ENCODE results near the gene GABARAP.

The GABARAP gene

DNA sequence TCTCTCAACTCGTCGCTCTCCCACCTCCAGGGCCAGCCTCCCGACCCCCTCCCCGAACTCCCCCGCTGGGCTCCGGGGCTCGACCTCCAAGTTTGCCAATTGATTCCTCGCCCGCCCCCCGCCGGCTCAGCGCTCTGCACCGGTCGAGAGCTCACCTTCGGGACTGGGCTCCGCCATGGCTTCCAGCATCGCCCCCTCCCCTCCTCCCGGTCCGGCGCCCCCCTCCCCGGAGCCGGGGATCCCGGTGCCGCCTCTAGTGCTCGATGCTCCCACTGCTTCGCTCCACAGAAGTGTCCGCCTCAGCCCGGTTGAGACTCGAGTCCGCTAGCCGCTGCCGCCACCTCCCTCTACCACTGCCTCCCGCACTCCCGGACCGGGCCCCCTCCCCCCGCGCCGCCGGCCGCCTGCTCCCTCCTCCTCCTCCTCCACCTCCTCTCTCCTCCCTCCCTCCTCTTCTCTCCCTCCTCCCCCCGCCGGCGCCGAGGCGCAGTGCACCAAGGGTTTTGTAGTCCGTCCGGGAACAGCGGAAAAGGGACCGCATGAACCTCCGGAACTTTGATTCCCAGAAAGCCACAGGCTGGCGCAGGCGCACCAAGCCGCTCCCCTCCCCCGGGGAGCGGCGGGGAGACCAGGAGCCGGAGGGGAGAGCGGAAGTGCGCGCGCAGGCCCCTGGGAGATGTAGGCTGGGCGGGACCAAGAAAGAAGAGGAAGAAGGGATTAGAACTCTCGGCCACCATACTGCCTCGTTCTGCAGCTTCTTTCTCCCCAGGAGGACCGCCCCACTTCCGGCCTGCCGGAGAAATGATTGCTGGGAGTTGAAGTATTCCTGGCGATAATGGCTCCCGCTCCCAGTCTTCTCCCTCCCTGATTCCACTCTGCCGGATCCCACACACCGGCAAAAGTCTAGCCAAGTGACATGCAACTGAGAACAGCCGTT is 2.9 kb downstream of the GABARAP start, which contains the start of gene PHF23:
Gene PHF23 (minus strand): TSS at position 367 of the 937 bp plus-strand sequence. CDS start 178 bp downstream, at position 189.
- peak; percentile 100 for DNase-seq

DNA sequence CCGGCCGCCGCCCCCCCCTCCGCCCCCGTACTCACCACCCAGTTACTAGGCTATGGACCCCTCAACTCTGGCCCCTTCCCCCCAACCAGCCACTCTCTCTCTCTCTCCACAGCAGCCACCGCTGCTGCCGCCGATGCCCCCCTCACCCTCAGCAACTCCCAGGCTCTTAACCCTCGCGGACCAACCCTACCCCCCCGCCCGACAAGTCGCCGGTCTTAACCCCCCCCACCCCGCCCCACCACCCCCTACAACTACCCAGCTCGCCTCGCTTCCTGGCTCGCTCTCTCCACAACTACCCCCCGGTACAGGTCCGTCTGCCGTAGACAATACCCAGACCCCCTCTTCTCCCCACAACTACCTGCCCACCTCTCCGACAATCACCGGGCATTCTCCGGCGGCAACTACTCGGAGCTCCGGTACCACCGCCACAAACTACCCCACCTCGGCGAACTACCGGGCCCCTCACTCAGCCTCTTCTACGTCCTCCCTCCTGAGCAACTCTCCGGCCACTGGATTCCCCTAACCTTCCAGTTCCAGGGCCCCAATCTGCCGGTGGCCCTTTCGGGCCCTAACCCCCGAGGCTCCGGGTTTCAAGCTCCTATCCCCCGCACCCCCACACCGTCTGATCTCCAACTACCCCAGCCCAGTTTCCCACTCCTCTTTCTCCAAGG is 3.7 kb downstream of the GABARAP start:
- DNase-seq: peak; percentile 36

DNA sequence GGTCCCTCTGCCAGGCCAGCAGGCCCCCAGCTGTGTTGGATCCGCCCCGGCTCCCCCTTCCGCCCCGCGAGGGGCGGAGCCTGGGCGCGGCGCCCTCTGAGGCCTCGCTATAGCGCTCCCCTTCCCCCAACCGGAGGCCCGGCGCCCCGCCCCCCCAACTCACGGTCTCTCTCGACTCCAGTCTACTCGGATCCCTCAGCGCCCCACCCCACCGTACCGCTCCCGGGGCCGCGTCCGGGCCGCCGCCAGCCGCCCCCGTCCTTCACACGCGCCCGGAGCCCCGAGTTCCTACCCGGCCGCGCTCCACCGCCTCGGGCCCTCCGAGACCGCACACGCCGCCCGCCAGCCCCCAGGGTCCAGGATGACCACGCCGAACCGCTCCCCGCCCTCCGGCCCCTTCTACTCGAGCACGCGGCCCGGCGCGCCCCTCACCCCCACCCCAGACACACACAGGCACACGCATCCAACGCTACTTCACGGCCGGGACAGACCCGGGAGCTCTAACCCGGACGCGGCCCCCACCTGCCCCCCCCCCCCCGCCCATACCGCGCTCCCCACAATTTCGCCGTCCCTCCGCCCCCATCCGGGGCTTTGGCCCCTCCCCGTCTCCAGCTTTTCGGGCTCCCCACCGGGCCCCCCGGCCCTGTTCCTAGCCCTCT is 4.4 kb downstream of the GABARAP start:
- DNase-seq: peak; percentile 76

DNA sequence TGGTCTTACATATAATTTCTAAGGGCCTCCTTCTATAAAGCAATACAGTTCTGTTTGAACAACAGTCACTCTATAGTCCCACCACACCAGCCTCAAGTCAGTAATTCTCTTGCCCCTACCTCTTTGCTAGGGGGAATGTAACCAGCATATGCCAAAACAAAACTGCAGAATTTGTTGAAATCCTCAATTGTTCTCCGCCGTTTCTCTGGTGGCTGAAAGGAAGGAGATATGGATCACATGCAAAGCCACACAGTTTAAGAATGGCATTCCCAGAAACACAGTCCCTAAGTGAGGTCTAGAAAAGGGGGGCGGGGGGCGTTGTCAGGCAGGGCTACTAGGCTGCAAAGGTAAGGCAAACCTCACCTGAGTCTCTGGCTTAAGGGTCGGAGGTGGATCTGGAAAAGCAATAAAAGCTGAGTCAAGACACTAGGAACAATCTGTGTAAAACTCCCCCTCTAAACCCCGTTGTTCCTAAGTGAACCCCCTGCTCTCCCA is 4.9 kb downstream of the GABARAP start:
- DNase-seq: no peak

DNA sequence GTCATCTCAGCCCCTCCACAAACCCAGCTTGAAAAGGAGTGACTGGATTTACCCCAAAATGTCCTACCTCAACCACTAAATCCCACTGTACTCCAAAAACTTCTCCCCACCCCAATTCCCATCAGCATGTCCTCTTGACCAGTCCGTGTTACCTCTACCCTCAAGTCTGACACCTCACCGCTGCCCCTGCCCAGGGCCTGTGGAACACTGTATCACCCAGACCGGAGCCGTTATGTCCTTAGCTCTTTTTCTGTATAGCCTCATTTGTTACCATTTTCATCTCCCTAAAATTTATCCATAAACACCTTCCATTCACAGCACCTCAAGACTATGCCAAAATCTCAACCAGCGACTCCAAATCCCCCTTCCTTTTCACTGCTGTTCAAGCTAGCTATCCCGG is 5.4 kb downstream of the GABARAP start:
- DNase-seq: no peak

DNA sequence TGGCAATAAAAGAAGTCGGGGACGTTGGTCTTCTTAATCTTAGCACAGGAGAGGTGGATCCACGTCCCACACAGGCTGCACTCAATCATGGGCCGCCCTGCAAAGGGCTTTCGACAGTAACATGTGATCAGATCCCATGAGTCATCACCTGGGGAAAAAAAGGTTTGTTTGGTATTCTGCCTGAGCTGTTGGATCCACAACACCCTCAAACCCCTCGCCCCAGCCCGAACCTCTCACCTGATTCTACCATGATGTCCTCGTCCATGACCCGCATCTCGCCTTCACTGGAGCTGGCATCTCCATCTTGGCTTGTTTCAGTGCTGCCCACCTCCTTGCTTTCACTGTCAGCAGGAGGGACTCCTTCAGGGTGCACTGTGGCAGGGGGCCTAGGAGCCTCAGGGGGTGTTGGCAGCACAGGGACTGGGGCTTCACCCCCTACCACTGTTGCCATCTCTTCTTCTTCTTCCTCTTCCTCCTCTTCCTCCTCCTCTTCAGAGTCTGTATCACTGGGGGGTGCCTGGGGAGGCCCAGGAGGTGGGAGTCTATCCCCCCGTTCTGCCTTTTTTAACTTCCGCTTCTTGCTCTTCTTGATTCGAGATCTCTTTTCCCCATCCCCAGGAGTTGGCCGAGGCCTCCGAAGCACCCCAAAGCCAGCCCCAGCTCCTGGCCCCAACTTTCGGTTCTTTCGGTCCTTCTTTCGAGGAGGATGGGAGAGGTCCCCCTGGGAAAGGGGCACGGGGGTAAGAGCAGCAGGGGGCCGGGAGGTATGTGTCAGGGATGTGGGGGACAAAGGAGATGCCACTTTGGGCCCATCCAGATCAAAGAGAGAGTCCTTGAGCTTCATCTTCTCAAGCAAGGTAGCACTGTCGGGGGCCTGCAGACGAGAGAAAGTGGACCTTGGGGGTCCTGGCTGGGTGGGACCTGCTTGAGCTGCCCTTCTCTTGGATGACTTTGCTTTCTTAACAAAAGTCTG is 6.3 kb downstream of the GABARAP start:
- no peak for DNase-seq

DNA sequence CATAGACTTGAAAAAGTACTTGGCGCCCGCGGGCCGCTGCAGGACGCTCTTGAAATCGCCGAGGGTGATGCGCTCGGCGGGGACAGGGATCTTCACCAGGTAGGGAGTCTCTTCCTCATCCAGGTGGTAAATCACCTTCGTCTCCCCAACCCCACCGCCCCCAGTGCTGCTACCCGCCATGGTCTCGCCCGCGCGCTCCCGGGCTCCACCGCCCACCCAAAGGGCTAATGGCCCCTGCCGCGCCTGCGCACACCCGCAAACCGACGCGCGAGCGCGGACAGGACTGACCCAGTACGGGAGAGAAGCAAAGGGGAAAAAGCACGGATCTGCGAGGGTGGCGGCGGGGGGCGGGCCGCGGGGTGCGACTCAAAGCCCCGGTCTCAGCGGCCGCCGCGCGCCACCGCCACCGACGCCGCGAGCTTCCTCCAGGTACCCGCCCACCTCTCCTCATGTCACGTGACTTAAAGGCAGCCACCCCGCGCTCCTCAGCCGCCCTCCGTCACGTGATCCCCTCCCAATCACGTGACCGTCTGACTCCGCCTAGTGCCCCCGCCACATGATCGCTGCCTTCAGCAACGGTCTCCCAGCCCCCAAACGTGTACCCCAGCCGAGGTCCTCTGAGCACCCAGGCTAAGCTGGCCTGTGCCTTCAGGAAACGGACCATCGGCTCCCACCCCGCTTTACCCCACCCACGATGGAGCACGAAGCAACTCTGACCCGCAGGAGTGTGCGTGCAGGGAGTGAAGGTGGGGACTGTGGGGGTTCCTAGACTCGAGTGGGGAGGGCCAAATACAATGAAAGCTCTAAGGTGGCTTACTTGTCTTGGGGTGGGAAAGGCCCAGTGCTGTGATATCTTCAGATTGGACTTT is 7.9 kb downstream of the GABARAP start, which contains the start of gene DVL2:
Gene DVL2 (minus strand): TSS at position 435 of the 869 bp plus-strand sequence. CDS start 255 bp downstream, at position 180.
- peak; percentile 94 for DNase-seq

DNA sequence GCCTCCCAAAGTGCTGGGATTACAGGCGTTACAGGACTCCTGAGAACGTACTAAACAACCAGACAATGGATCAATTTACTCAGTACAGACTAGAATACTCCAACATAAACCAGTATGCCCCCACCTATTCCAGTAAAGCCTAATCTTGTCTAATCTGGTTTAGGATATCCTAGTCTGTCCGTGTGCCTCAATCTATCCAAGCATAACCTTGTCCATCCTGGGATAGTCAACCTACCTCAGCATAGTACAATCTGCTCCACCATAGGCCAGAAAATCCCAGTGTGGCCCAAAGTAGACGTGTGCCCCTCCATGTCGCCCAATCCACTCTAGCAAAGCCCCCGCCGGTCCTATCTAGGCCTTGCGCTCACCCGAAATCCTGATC is 8.6 kb downstream of the GABARAP start:
- DNase-seq: no peak

DNA sequence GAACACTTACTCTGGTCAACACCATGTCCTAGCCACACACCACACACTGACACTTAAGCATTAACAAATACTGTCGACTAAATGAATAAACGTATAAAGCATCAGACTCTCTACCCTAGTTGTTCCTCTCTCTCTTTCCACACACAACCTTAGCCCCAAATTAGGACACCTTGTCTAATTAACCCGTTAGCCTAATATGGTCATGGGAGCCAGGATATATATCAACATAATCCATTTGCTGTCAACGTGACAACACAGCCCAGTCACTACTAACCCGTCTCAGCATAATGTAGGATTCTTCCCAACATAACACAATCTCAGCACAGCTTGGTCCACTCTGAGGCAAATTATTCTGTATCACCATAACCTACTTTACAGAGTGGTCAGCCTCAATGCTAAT is 10.1 kb downstream of the GABARAP start:
- no peak for DNase-seq

DNA sequence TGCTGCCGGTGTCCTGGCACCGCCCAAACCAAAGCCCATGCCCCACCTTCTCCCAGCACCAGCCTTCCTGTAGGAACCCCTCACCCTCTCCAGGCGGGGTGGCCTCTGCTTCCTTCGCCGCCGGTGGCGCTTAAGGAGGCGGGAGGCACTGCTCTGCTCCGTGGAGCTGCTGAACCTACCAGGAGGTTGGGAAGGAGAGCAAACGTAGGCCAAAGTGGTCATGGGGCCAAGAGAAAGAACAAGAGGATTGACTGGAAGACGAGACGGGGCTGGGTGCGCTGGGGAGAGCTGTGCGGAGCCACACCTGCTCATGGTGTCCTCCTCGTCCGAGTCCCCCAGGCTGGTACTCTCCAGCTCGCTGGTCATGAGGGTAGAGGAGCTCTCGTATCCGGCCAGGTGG is 12.7 kb downstream of the GABARAP start:
- no peak for DNase-seq

DNA sequence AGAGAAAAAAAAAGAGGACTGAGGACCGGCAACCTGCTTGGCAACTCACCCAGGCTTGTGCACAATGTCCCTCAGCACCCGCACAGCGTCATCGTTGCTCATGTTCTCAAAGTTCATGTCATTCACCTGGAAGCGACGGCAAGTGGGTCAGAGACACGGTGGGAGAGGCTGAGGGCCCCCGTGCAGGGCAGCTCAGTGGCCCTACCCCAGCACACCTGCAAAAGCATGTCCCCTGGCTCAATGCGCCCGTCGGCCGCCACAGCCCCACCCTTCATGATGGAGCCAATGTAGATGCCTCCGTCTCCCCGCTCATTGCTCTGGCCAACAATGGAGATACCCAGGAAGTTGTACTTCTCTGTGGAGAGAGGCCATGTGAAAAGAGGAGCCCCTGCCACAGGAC is 13.3 kb downstream of the GABARAP start:
- no peak for DNase-seq

DNA sequence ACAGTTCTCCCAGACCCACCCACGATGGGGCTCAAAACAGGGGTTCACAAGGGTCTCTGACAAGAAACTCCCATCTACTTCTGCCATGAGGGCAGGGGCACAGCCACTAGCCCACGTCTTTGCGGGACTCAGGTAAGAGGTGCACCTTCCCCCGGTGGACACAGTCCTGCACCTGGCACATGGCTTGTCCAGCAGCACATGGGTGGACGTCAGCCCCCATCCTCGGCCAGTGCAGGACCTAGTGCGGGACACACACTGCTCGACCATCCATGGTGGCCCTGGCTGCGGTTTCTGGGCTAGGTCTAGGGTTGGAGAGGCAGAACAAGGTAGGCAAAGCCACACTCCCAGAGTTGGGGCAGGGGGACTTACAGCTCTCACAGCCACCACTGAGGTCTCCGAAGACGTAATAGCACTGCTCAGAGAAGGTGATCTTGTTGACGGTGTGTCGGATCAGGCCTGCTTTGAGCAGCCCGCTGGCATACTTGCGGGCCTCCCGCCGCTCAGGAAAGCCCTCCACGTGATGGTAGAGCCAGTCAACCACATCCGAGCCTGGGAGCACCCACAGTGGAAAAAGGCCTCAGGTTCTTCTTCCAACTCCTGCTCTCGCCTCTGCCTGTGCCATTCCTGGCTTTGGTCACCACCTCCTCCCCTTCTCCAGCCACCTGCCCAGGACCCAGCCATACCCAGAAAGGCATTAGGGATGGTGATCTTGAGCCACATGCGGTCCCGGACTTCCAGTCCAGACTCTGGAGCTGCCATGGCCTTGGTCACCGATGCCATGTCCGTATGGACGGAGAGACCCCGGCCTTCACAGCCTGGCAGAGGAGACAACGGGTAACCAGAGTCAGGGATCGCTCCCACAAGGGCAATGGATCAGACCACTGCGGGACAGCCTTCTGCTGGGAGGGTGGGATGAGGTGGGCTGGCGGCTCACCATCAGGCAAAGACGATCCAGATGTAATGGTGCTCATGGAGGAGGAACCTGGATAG is 15.2 kb downstream of the GABARAP start:
- no peak for DNase-seq

DNA sequence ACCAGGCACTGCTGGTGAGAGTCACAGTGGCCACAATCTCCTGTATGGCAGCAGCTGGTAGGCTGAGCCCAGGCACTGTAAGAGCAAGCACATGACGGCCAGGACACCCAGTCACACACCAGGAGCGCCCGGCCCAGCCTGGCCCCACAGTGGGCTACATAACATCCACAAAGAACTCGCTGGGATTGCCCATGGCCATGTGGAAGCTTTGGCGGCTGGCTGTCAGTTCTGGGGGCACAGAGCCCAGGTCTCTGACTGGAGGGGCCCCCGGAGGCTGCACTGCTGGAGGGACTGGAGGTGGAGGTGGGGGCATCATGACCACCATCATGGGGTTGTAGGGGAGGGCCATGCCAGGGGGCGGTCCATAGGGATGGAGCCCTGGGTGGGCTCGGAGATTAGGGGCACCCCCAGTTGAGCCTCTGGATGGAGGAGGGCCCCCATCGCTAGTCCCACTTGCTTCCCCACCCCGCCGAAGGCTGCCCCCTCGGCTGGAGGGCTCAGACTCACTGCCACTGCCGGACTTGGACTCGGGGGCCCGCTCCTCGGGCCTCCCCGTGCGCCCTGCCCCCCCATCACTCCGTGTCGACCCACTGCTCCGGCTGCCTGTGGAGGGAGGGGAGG is 16.4 kb downstream of the GABARAP start:
- no peak for DNase-seq

DNA sequence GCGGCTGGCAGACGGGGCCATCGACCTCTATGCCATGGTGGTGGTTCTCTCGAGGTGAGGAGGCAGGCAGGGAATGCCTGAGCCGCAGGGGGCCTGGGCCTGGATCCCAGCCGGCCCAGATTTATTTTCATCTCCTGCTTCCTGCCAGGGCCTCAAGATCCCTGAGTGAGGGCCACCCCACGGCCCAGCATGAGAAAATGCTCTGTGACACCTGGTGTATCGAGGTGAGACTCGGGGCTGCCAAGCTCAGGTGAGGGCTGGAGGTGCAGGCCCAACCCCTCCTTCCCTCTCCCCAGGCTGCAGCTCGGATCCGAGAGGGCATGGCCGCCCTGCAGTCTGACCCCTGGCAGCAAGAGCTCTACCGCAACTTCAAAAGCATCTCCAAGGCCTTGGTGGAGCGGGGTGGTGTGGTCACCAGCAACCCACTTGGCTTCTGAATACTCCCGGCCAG is 17.6 kb downstream of the GABARAP start:
- DNase-seq: no peak

DNA sequence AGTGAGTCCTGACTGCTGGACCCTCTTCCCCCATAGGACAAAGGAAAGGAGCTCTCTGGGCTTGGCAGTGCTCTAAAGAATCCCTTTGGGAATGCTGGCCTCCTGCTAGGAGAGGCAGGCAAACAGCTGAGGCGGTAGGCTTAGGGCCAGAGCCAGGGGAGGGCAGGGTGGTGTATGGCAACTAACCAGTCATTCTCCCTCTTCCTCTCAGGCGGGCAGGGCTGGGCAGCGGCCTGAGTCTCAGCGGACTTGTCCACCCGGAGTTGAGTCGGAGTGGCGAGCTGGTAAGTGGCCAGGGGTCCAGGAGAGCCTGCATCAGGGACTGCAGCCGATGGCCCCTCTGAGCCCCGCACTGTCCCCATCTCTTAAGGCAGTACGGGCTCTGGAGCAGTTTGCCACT is 18.1 kb downstream of the GABARAP start:
- no peak for DNase-seq

DNA sequence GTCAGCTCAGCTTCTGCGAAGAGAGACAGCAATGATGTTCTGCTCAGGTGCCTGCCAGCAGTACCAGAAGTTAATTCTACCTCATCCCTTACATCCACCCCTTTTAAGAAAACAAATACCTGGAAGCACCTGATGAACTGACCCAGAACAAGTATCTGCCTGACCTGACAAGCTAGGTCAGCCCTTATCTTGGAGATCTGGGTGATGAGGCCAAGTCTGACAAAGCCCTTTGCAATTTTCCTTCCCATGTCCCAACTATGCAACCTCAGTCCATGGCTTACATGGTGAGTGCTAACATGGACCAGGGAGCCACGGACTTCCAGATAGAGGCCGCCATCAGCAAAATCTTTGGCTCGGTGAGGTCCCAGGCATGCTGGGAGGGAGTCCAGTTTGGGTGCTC is 18.9 kb downstream of the GABARAP start:
- DNase-seq: no peak

DNA sequence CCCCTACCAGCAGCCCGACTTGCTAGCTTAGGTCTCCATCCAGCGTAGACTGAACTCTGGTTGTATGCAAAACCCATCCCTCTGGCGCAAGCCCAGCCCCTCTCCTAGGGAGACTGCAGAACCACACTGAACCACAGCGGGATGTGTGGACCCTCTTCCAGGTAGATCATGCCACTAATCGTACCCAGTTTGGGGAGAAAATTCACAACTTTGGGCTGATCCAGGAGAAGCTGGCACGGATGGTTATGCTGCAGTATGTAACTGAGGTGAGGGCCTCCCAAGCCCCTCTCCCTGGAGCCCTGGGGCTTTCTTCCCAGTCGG is 19.3 kb downstream of the GABARAP start:
- no peak for DNase-seq

DNA sequence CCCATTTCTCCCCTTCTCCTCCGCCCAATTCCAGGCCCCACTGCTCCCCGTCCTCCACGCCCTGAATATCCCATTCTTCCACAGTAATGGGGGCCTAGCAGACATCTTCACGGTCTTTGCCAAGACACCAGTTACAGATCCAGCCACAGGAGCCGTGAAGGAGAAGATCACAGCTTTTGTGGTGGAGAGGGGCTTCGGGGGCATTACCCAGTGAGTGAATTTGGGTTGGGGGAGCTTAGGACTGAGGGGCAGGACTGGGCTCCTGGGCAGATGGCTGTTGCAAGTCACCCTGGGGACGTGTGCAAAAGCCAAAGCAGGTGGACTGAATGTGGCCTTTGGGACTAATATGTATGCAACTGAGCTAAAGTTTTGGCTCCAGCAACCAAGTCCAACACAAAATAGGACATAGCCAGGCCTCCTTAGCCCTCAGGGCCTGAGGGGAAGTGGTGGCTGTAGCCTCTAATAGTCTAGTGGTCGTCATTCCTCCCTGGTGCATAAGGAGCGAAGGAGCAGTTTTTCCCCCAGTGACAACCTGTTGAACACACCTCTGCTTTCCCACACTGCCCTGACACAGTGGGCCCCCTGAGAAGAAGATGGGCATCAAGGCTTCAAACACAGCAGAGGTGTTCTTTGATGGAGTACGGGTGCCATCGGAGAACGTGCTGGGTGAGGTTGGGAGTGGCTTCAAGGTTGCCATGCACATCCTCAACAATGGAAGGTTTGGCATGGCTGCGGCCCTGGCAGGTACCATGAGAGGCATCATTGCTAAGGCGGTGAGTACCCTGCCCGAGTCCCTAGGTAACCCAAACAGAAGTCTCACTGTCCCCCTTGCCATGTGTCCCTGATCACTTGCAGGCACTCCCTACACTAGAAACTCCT is 19.9 kb downstream of the GABARAP start:
- no peak for DNase-seq
